Vagina (tissue), 2 donors: ENCODE results near the gene ROPN1L.

Source experiments
- POLR2A ChIP-seq, 2 donors: fragments of 450-650 bp; IDR thresholded peaks; one replicate each; pipeline ENCODE4 v1.6.1; 2017; ENCODE audit warnings: antibody characterized with exemption in 2 of 2, mild to moderate bottlenecking in 2 of 2, moderate library complexity in 2 of 2
- TF ChIP-seq, protein P1 (sequence below), 3 experiments: fragments of 450-650 bp in 2 of 3; fragments of 200-600 bp in 1 of 3; sonication (generic) in 1 of 3; IDR thresholded peaks; one replicate each; pipeline ENCODE4 v1.5.1; 2017 to 2019; ENCODE audit warnings: antibody characterized with exemption in 3 of 3, mild to moderate bottlenecking in 2 of 3, moderate library complexity in 2 of 3

- TF ChIP-seq, protein P1, sequence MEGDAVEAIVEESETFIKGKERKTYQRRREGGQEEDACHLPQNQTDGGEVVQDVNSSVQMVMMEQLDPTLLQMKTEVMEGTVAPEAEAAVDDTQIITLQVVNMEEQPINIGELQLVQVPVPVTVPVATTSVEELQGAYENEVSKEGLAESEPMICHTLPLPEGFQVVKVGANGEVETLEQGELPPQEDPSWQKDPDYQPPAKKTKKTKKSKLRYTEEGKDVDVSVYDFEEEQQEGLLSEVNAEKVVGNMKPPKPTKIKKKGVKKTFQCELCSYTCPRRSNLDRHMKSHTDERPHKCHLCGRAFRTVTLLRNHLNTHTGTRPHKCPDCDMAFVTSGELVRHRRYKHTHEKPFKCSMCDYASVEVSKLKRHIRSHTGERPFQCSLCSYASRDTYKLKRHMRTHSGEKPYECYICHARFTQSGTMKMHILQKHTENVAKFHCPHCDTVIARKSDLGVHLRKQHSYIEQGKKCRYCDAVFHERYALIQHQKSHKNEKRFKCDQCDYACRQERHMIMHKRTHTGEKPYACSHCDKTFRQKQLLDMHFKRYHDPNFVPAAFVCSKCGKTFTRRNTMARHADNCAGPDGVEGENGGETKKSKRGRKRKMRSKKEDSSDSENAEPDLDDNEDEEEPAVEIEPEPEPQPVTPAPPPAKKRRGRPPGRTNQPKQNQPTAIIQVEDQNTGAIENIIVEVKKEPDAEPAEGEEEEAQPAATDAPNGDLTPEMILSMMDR (IDR thresholded peaks at IDR 0.05): no peak
- TF ChIP-seq POLR2A (IDR thresholded peaks at IDR 0.05): no peak
Observed at GRCh38 chr5:10506535-10506934, 64.9 kb downstream of the ROPN1L start.
